GM13976 (cell line): ENCODE results near the gene COL11A1.
"Not testable (repeated sequence)": the region's sequence is repeated elsewhere in the genome, so short reads cannot be mapped to it uniquely, and the experiment has no call there.

ENCODE experiments used
- DNase-seq: peaks from one replicate; pipeline ENCODE4 v3.0.0; 2012; ENCODE audit warnings: low spot score
- in situ Hi-C: fragments of 300-500 bp; cut with MboI; formaldehyde crosslinking; loops from one replicate; pipeline ENCODE4 v1.12.0; 2022; ENCODE audit warnings: low sequenced_read_pairs, mixed read lengths, inconsistent platforms; ENCODE audit not compliant: unreplicated experiment
- TF ChIP-seq, protein P1 (sequence below): IDR thresholded peaks from 2 replicates; pipeline ENCODE4 v1.5.1; 2012; ENCODE audit warnings: borderline replicate concordance, mild to moderate bottlenecking; ENCODE audit not compliant: insufficient read depth; ENCODE audit errors: extremely low read depth, missing control alignments, control extremely low read depth

COL11A1 gene

DNA sequence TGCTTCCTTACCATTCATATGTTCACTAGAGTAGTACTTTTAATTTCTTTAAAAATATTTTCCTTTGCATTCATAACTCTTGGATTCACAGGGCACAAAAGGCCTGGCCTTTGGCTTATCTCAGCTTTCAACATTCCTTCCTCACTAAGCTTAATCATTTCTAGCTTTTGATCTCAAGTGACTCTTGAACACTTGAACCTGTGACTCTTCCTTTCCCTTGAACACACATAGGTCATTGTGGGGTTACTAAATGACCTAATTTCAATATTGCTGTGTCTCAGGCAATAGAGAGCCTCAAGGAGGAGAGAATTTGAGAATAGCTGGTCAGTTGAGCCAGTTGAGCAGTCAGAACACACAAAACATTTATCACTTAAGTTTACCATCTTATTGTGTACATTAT is 49.9 kb downstream of the COL11A1 start:
- DNase-seq = no peak
- TF ChIP-seq, protein P1, sequence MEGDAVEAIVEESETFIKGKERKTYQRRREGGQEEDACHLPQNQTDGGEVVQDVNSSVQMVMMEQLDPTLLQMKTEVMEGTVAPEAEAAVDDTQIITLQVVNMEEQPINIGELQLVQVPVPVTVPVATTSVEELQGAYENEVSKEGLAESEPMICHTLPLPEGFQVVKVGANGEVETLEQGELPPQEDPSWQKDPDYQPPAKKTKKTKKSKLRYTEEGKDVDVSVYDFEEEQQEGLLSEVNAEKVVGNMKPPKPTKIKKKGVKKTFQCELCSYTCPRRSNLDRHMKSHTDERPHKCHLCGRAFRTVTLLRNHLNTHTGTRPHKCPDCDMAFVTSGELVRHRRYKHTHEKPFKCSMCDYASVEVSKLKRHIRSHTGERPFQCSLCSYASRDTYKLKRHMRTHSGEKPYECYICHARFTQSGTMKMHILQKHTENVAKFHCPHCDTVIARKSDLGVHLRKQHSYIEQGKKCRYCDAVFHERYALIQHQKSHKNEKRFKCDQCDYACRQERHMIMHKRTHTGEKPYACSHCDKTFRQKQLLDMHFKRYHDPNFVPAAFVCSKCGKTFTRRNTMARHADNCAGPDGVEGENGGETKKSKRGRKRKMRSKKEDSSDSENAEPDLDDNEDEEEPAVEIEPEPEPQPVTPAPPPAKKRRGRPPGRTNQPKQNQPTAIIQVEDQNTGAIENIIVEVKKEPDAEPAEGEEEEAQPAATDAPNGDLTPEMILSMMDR = no peak
- in situ Hi-C loops = no loop called here

DNA sequence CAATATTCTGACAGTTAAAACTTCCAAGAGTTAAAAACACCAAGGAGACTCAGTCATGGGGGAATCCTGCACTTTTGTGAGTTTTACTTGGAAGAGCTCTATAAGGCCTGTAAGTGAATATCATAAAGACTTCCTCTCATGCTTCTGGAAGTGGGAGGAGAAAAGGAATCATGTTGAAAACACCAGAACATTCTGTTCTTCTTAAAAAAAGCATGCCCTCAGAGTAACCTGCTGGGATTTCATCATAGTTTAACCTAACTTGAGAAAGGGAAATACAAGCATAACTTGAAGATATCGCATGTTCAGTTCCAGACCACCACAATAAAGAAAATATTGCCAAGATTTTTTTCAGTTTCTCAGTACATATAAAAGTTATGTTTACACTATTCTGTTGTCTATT is 51.9 kb downstream of the COL11A1 start:
- DNase-seq = no peak
- in situ Hi-C loops = no loop called here
- TF ChIP-seq, protein P1 = no peak

GRCh38 chr1:103028110-103028509 is 80.2 kb downstream of the COL11A1 start:
- in situ Hi-C loops = not testable (repeated sequence)

DNA sequence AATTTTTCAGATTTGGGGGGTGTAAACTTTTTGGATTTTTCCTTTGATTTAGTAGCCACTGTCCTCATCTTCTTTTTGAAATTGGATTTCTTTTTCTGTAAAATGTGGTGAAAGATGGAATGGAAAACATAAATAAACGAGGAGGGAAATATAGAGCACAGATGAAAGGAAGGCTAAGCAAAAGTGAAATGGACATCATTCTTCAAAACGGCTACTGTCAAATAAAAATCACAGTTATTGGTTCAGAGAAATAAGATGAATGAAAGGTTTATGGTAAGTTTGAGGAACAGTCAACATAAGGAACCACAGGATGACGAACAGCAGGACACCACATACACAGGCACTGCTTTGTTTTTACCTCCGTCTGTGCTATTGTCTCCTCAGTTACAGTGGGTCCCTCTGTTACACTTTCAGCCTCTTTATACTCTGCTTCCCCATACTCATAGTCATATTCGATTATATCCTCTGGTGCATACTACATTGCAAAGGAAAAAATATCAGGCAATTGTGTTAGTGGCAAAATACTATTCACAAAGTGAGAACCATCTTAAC is 82.4 kb downstream of the COL11A1 start:
- no peak for DNase-seq
- in situ Hi-C loops = no loop called here
- TF ChIP-seq, protein P1 = no peak

More at GRCh38 chr1:103028110-103028509, 80.2 kb downstream of the COL11A1 start:
- not testable (repeated sequence) for DNase-seq

- TF ChIP-seq, protein P1 = no peak
- in situ Hi-C loops = no loop called here
- no peak for DNase-seq
Measured at GRCh38 chr1:103024051-103024450, 84.3 kb downstream of the COL11A1 start.

GRCh38 chr1:103002005-103002404 is 106.3 kb downstream of the COL11A1 start:
- in situ Hi-C loops = no loop called here
- DNase-seq = no peak
- TF ChIP-seq, protein P1 = no peak

- DNase-seq = no peak
- TF ChIP-seq, protein P1 = no peak
- in situ Hi-C loops = no loop called here
Measured at GRCh38 chr1:102978874-102979273, 129.4 kb downstream of the COL11A1 start.
